Transverse colon (tissue), 4 donors: Measurements from ENCODE around the gene SRRM5.

Source experiments
- POLR2A ChIP-seq: fragments of 450-650 bp; IDR thresholded peaks from one replicate; pipeline ENCODE4 v1.6.1; 2016; ENCODE audit warnings: antibody characterized with exemption, mild to moderate bottlenecking, moderate library complexity
- POLR2AphosphoS5 ChIP-seq, 3 donors: sonication (generic); formaldehyde crosslinking; IDR thresholded peaks; one replicate each; pipeline ENCODE4 v1.6.1; 2016; ENCODE audit warnings: antibody characterized with exemption in 3 of 3
- TF ChIP-seq, protein P1 (sequence below), 5 experiments: fragments of 200-600 bp in 3 of 5; fragments of 450-650 bp in 2 of 5; sonication (generic) in 3 of 5; IDR thresholded peaks; 1 replicate in 2 of 5; 2 replicates in 3 of 5; pipeline ENCODE4 v1.5.1; 2016 to 2017; ENCODE audit warnings: antibody characterized with exemption in 5 of 5, inconsistent platforms in 3 of 5, mild to moderate bottlenecking in 2 of 5, moderate library complexity in 1 of 5

GRCh38 chr19:43578787-43579186 lies 33.1 kb upstream of the SRRM5 start:
- TF ChIP-seq POLR2A (no peak), POLR2AphosphoS5 (IDR thresholded peaks at IDR 0.05) (no peak)
- TF ChIP-seq, protein P1, sequence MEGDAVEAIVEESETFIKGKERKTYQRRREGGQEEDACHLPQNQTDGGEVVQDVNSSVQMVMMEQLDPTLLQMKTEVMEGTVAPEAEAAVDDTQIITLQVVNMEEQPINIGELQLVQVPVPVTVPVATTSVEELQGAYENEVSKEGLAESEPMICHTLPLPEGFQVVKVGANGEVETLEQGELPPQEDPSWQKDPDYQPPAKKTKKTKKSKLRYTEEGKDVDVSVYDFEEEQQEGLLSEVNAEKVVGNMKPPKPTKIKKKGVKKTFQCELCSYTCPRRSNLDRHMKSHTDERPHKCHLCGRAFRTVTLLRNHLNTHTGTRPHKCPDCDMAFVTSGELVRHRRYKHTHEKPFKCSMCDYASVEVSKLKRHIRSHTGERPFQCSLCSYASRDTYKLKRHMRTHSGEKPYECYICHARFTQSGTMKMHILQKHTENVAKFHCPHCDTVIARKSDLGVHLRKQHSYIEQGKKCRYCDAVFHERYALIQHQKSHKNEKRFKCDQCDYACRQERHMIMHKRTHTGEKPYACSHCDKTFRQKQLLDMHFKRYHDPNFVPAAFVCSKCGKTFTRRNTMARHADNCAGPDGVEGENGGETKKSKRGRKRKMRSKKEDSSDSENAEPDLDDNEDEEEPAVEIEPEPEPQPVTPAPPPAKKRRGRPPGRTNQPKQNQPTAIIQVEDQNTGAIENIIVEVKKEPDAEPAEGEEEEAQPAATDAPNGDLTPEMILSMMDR (IDR thresholded peaks at IDR 0.05): no peak
